ENCODE data around the gene RWDD3. TPM values are rescaled to one million over a fixed set of nuclear protein-coding genes. Genes with fewer than 3 reads are reported as not detected.

The RWDD3 gene
- total RNA-seq, 3 donors from 2014 or later (not counting 1 experiment from before 2014, with no cell fraction given): 8.8 to 15.3 (median 15.2) TPM

- Histone ChIP-seq H3K27me3 (ENCODE audit: control insufficient read depth, insufficient read depth, low read length) (no peaks in the 10 kb centered on the region), H3K4me3 (ENCODE audit: low read length) (no peak overlapping the region), H3K4me1 (ENCODE audit: control insufficient read depth, insufficient read depth, low read length) (no peaks in the 10 kb centered on the region), H3K27ac (ENCODE audit: low read length) (no peak overlapping the region), H3K36me3 (ENCODE audit: control insufficient read depth, insufficient read depth, low read length) (no peaks in the 10 kb centered on the region), H3K9me3 (ENCODE audit: control insufficient read depth, insufficient read depth, low read length) (no peaks in the 10 kb centered on the region)
- Mint-ChIP-seq H3K27ac (no peak overlapping the region), H3K27me3 (ENCODE audit: low read depth in 2 of 2) (no peaks in the 10 kb centered on the region), H3K36me3 (no peaks in the 10 kb centered on the region), H3K9me3 (peaks cover 0 to 4% of the 10 kb centered on the region in 2 donors), H3K4me1 (no peaks in the 10 kb centered on the region), H3K4me3 (no peak overlapping the region)
- DNase-seq (no peak), ATAC-seq (no peak)
- 79% methylated on average over 1 of the region's 2 CpGs for WGBS (ENCODE audit: insufficient coverage)
- TF ChIP-seq CTCF (IDR thresholded peaks at IDR 0.05): no peak
- intact Hi-C loops (cut with micrococcal nuclease): no loop called here
Observed at GRCh38 chr1:95287825-95288224, 53.8 kb downstream of the RWDD3 start.

Other genes with a start within 250 kb of the RWDD3 start
- 1 to 10 TPM in 2 of 3 donors, under 1 TPM in 1; 0.48 to 2.3 (median 1.1) TPM for gene ALG14, start 161.3 kb upstream of the RWDD3 start, total RNA-seq
- under 1 TPM in 2 of 3 donors, not detected in 1; 0.49 to 0.60 TPM for gene TLCD4, start 116.9 kb upstream of the RWDD3 start, total RNA-seq